ENCODE measurements around the gene AMIGO1. TPM values are rescaled to one million over a fixed set of nuclear protein-coding genes. Genes with fewer than 3 reads are reported as not detected.

The AMIGO1 gene
- total and polyA plus RNA-seq, 10 of the 15 experiments (the other 5 are each of a cell fraction or from before 2014, with no cell fraction given) = 0.02 to 0.28 (median 0.08) TPM; not detected in 1

DNA sequence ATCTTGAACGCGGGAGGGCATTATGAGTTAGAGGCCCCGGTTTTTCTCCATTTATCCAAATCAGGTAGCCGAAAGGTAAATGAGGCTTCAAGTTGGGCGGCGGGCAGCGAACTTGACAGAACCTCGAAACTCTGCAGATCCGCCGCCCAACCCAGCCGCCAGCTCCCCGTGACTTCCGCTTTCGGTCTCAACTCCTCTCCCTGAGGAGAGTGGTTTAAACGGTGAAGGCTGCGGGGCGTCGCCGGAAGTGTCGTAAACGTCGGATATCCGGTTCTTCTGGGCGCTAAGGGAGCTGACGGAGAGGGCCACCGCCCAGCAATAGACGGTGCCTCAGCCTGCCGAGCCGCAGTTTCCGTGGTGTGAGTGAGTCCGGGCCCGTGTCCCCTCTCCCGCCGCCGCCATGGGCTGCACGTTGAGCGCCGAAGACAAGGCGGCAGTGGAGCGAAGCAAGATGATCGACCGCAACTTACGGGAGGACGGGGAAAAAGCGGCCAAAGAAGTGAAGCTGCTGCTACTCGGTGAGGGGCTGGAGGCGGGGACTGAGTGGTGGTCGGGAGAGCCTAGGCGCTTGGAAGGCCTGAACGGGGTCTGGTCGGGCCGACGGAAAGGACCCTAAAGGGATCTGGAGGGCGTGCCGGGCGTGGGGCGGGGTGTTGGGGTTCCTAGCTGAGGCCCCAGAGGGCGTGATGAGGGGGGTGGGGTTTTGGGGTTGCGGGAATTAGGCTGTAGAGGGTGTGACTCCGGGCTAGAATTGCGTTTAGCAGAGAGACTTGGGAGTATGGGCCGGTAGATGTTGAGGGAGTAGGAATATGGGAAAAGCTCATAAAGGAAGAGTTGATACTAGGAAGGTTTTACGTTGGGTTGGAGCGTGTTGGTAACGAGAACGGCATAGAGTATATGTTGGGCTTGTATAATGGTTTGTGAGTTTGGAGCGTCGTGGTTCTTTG, 39.1 kb upstream of the AMIGO1 start, which contains the start of gene GNAI3:
Gene GNAI3, plus strand, starts transcription at position 295 of the 947 bp plus-strand sequence. Its CDS starts 106 bp downstream, at position 401.
- Histone ChIP-seq H2AFZ (ENCODE audit: control insufficient read depth, low read depth, low read length) (peak within 1 kb of the TSS; percentile 90), H3K9ac (ENCODE audit: control insufficient read depth, insufficient read depth, low read length) (peak within 1 kb of the TSS; percentile 96), H3K4me2 (ENCODE audit: control insufficient read depth, insufficient read depth) (peak within 1 kb of the TSS; percentile 99), H4K20me1 (ENCODE audit: control insufficient read depth, insufficient read depth) (no peaks in the 10 kb centered on the region), H3K79me2 (ENCODE audit: control insufficient read depth, insufficient read depth, low read length) (peaks cover 67% of the 10 kb centered on the region), H3K27me3 (replicated peaks in 1 of 2; ENCODE audit: control insufficient read depth in 2 of 2, insufficient read depth in 2 of 2, low read length in 1 of 2) (no peaks in the 10 kb centered on the region), H3K4me3 (peak within 1 kb of the TSS; percentile 92), H3K27ac (ENCODE audit: control insufficient read depth, insufficient read depth) (peak within 1 kb of the TSS; percentile 96), H3K9me3 (replicated peaks; ENCODE audit: control insufficient read depth, insufficient read depth, low read length) (no peaks in the 10 kb centered on the region), H3K4me1 (ENCODE audit: control insufficient read depth, insufficient read depth, low read length) (peaks cover 6% of the 10 kb centered on the region), H3K36me3 (ENCODE audit: control insufficient read depth in 2 of 2, insufficient read depth in 2 of 2, low read length in 1 of 2) (no peaks in the 10 kb centered on the region)
- RAD21 ChIA-PET (ENCODE audit: unreplicated experiment) = interaction anchor here (0.6 to 3.2 kb wide), 28 partner anchors 10 to 486 kb away, joined by 3 to 34 read pairs (median 4); partner anchors contain the start of genes AHCYL1, AMPD2, CYB561D1 and GNAT2
- BruUV-seq (replicated peaks) = no TSS peak
- SMC1A ChIA-PET (ENCODE audit: uncharacterized antibody, unreplicated experiment) = interaction anchor here (0.7 to 3.1 kb wide), 23 partner anchors 11 to 463 kb away, joined by 3 to 27 read pairs (median 4); partner anchors contain the start of genes AHCYL1, AMPD2, GNAT2 and PSRC1
- CTCF ChIA-PET = interaction anchor here (0.7 to 7.6 kb wide), 23 partner anchors 12 to 438 kb away, joined by 3 to 104 read pairs (median 5); partner anchors contain the start of genes AHCYL1, AMPD2, CYB561D1 and GNAT2
- intact Hi-C loops (cut with micrococcal nuclease; ENCODE audit: unreplicated experiment) = loop anchor here (1.0 to 5.0 kb wide), 3 partner anchors 71 to 436 kb away; partner anchors contain the start of genes AHCYL1, AMPD2 and GNAT2
- POLR2A ChIA-PET = interaction anchor here (0.6 to 3.1 kb wide), 25 partner anchors 11 to 437 kb away, joined by 3 to 34 read pairs (median 5); partner anchors contain the start of genes AHCYL1, AMPD2, ATXN7L2 and GNAT2
- DNase-seq (ENCODE audit: low read depth, low spot score) = peak; percentile 85
- in situ Hi-C loops (cut with MboI) = loop anchor here (5.0 kb wide), 3 partner anchors 74 to 439 kb away; no protein-coding TSS in a partner anchor
- ATAC-seq = peak; percentile 95
- WGBS (ENCODE audit: insufficient coverage, insufficient replicate concordance, low lambda C conversion rate, missing lambda C conversion rate) = under 1% methylated on average over 60 of the region's 68 CpGs
- peak; percentile 70 for FAIRE-seq
- TF ChIP-seq JUND (IDR thresholded peaks at IDR 0.05; ENCODE audit: low read depth, low read length) (0 out of 2 replicates have a peak, but pooled peaks have one; percentile 39), SKIL (IDR thresholded peaks at IDR 0.05; ENCODE audit: low read depth, poor library complexity, severe bottlenecking) (peak; percentile 59), SUPT20H (IDR thresholded peaks at IDR 0.05; ENCODE audit: borderline replicate concordance, control insufficient read depth, low read depth, low read length) (no peak), KDM1A (IDR thresholded peaks at IDR 0.05; ENCODE audit: borderline replicate concordance) (no peak), ZZZ3 (IDR thresholded peaks at IDR 0.05; ENCODE audit: control insufficient read depth, insufficient read length, low read depth) (no peak), GABPA (IDR thresholded peaks at IDR 0.05; ENCODE audit: low read depth) (peak; percentile 93), CEBPB (IDR thresholded peaks at IDR 0.05; ENCODE audit: borderline replicate concordance in 1 of 2, low read depth in 2 of 2, low read length in 2 of 2) (no peak), TBL1XR1 (IDR thresholded peaks at IDR 0.05; ENCODE audit: low read depth, low read length) (peak; percentile 82), ZNF592 (IDR thresholded peaks at IDR 0.05) (no peak), NR2F1 (conservative IDR thresholded peaks at IDR 0.05) (no peak), TAF1 (IDR thresholded peaks at IDR 0.05; ENCODE audit: borderline replicate concordance, low read depth, low read length) (peak; percentile 78; the same call in 1 of the 2 replicates), USF1 (IDR thresholded peaks at IDR 0.05; ENCODE audit: borderline replicate concordance, extremely low read length, insufficient read depth, low read depth, low read length) (peak; percentile 47), YBX1 (IDR thresholded peaks at IDR 0.05) (0 out of 2 replicates have a peak, but pooled peaks have one; percentile 58), MTA3 (IDR thresholded peaks at IDR 0.05; ENCODE audit: borderline replicate concordance, low read length) (no peak)
